HEK293T (cell line): ENCODE measurements around the gene CRYBB1.

Experiments used
- CTCF ChIA-PET: fragments of 350-600 bp; formaldehyde crosslinking; extraction: SDS; loops from one replicate; lab custom pipeline; 2021; ENCODE audit warnings: antibody characterized with exemption, inconsistent platforms; lab: Yijun Ruan, JAX
- POLR2A ChIA-PET: fragments of 350-600 bp; formaldehyde crosslinking; extraction: SDS; loops from one replicate; lab custom pipeline; 2020; ENCODE audit warnings: antibody characterized with exemption, inconsistent platforms; lab: Yijun Ruan, JAX
- DNase-seq: peaks from one replicate; pipeline ENCODE4 v3.0.0; 2012; ENCODE audit warnings: mixed read lengths; ENCODE audit errors: extremely low spot score
- ARNT ChIP-seq: fragments of 450-650 bp; IDR thresholded peaks from 2 replicates; pipeline ENCODE4 v1.6.1; 2017; ENCODE audit warnings: mild to moderate bottlenecking
- BHLHE40 ChIP-seq: fragments of 450-650 bp; IDR thresholded peaks from 2 replicates; pipeline ENCODE4 v1.6.1; 2016; ENCODE audit warnings: mild to moderate bottlenecking, moderate library complexity, borderline replicate concordance
- CTBP1 ChIP-seq: fragments of 450-650 bp; IDR thresholded peaks from 2 replicates; pipeline ENCODE4 v1.6.1; 2016; ENCODE audit warnings: borderline replicate concordance
- ELF4 ChIP-seq: fragments of 450-650 bp; IDR thresholded peaks from 2 replicates; pipeline ENCODE4 v1.6.1; 2017; ENCODE audit warnings: antibody characterized with exemption
- FOXA1 ChIP-seq: fragments of 450-650 bp; IDR thresholded peaks from 2 replicates; pipeline ENCODE4 v1.6.1; 2016; ENCODE audit warnings: mild to moderate bottlenecking
- FOXK2 ChIP-seq: fragments of 450-650 bp; IDR thresholded peaks from 2 replicates; pipeline ENCODE4 v1.6.1; 2016; ENCODE audit warnings: mild to moderate bottlenecking
- FOXM1 ChIP-seq: fragments of 450-650 bp; IDR thresholded peaks from 2 replicates; pipeline ENCODE4 v1.6.1; 2017; ENCODE audit warnings: mild to moderate bottlenecking, borderline replicate concordance
- HDGF ChIP-seq: fragments of 450-650 bp; IDR thresholded peaks from 2 replicates; pipeline ENCODE4 v1.6.1; 2017; ENCODE audit warnings: antibody characterized with exemption, borderline replicate concordance
- L3MBTL2 ChIP-seq: fragments of 450-650 bp; conservative IDR thresholded peaks from 2 replicates; pipeline ENCODE4 v1.6.1; 2016; ENCODE audit warnings: mild to moderate bottlenecking
- LEF1 ChIP-seq: fragments of 450-650 bp; IDR thresholded peaks from 2 replicates; pipeline ENCODE4 v1.6.1; 2017; ENCODE audit warnings: mild to moderate bottlenecking, borderline replicate concordance
- NFRKB ChIP-seq: fragments of 450-650 bp; IDR thresholded peaks from 2 replicates; pipeline ENCODE4 v1.6.1; 2016; ENCODE audit warnings: mild to moderate bottlenecking, moderate library complexity
- SP1 ChIP-seq: fragments of 450-650 bp; IDR thresholded peaks from 2 replicates; pipeline ENCODE4 v1.6.1; 2017
- SUZ12 ChIP-seq: fragments of 450-650 bp; IDR thresholded peaks from 2 replicates; pipeline ENCODE4 v1.6.1; 2016; ENCODE audit warnings: mild to moderate bottlenecking
- TARDBP ChIP-seq: fragments of 450-650 bp; IDR thresholded peaks from 2 replicates; pipeline ENCODE4 v1.6.1; 2016
- ZNF384 ChIP-seq: fragments of 450-650 bp; IDR thresholded peaks from 2 replicates; pipeline ENCODE4 v1.6.1; 2016
- TF ChIP-seq, protein P1 (sequence below): fragments of 450-650 bp; IDR thresholded peaks from 2 replicates; pipeline ENCODE4 v1.6.1; 2016

CRYBB1 gene

DNA sequence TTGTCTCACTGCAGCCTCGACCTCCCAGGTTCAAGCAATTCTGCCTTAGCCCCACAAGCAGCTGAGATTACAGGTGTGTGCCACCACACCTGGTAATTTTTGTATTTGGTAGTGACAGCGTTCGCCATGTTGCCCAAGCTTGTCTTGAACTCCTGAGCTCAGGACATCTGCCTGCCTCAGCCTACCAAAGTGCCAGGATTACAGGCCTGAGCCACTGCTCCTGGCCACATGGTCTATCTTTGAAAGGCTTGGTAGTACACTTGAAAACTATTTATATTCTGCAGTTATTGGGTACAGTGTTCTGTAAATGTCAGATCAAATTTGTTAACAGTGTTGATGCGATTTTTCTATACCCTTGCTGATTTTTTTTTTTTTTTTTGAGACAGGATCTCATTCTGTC is 13.5 kb upstream of the CRYBB1 start:
- TF ChIP-seq LEF1 (no peak), HDGF (no peak), FOXM1 (no peak), SUZ12 (no peak), FOXA1 (no peak), L3MBTL2 (no peak), CTBP1 (no peak), BHLHE40 (no peak), ELF4 (no peak), FOXK2 (no peak), ARNT (no peak), ZNF384 (no peak), SP1 (no peak), NFRKB (no peak), TARDBP (no peak)
- TF ChIP-seq, protein P1, sequence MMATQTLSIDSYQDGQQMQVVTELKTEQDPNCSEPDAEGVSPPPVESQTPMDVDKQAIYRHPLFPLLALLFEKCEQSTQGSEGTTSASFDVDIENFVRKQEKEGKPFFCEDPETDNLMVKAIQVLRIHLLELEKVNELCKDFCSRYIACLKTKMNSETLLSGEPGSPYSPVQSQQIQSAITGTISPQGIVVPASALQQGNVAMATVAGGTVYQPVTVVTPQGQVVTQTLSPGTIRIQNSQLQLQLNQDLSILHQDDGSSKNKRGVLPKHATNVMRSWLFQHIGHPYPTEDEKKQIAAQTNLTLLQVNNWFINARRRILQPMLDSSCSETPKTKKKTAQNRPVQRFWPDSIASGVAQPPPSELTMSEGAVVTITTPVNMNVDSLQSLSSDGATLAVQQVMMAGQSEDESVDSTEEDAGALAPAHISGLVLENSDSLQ: no peak
- CTCF ChIA-PET: interaction anchor here (0.5 kb wide), 1 partner anchor 125 kb away, joined by 3 read pairs; no protein-coding TSS in a partner anchor
- no peak for DNase-seq
- POLR2A ChIA-PET: no interaction called here

DNA sequence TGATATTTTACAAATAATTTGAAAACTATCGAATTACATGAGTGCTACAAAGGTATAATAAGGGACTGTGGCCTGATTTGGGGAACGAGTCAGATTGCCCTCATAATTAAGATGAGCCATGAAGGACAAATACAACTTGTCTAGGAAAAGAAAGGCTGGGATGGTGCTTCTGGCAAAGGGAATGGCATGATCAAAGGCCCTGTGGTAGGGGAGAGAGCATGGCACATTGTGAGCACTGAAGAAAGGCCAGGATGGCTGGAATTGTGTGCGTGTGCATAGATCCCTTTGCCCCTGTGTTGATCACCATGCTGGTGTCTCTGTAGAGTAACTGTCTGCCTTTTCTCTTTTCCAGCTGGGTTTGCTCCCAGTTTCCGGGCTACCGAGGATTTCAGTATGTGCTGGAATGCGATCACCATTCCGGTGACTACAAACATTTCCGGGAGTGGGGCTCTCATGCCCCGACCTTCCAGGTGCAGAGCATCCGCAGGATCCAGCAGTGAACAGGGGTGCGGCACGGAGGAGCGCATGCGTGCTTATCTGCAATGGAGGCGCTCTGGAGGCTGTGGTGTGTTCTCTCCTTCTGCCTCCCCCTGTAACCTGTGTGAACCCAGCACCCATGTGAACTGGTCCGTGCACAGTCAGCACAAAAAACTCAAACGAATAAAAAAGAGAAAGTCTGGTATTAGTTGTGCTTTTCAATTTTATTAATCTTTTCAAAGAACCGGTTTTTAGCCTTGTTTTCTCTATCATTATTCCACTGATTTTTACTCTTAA is 12.3 kb upstream of the CRYBB1 start:
- no peak for DNase-seq
- TF ChIP-seq BHLHE40 (no peak), ELF4 (no peak), SUZ12 (no peak), FOXM1 (no peak), L3MBTL2 (no peak)
- TF ChIP-seq, protein P1: no peak
- ChIA-PET CTCF (no interaction called here), POLR2A (no interaction called here)

DNA sequence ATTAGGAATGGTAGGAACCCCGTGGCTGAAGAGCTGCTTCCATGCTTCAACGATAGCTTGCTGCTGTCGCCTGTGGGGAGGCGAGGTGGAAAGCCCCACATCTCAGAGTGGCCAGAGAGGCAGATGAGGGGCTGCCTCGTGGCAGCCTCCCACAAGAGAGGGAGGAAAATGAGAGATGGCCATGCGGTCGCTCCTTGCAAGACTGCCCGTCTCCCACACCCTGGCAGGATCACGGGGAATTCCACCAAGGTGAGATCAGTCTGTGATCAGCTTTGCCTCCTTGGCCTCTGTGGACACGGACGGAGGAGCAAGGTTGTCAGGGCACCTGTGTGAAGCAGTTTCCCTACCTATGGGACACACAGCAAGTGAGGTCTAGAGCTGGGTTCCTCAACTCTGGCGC is 7.0 kb upstream of the CRYBB1 start:
- TF ChIP-seq HDGF (no peak), NFRKB (no peak), LEF1 (no peak), SP1 (no peak), FOXM1 (no peak), CTBP1 (no peak), TARDBP (no peak), FOXA1 (no peak), ZNF384 (no peak), ELF4 (no peak), FOXK2 (no peak), BHLHE40 (no peak), L3MBTL2 (no peak), SUZ12 (no peak), ARNT (no peak)
- TF ChIP-seq, protein P1: no peak
- no peak for DNase-seq
- CTCF ChIA-PET: no interaction called here
- POLR2A ChIA-PET: interaction anchor here (1.0 kb wide), 1 partner anchor 17 kb away, joined by 3 read pairs; no protein-coding TSS in a partner anchor

DNA sequence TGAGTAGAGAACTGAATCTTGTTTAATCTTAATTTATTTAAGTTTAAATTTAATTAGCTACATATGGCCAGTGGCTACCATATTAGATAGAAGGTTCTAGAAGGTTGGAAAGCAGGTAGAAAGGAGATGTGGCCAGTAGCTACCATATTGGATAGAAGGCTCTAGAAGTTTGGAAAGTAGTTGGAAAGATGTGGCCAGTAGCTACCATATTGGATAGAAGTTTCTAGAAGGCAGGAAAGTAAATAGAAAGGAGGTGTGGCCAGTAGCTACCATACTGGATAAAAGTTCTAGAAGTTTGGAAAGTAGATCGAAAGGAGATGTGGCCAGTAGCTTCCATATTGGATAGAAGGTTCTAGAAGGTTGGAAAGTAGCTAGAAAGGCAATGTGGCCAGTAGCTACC is 6.2 kb upstream of the CRYBB1 start:
- DNase-seq: no peak
- ChIA-PET CTCF (no interaction called here), POLR2A (interaction anchor here (1.0 kb wide), 1 partner anchor 18 kb away, joined by 3 read pairs; no protein-coding TSS in a partner anchor)
- no peak for TF ChIP-seq CTBP1
- no peak for TF ChIP-seq ARNT
- TF ChIP-seq NFRKB: no peak

DNA sequence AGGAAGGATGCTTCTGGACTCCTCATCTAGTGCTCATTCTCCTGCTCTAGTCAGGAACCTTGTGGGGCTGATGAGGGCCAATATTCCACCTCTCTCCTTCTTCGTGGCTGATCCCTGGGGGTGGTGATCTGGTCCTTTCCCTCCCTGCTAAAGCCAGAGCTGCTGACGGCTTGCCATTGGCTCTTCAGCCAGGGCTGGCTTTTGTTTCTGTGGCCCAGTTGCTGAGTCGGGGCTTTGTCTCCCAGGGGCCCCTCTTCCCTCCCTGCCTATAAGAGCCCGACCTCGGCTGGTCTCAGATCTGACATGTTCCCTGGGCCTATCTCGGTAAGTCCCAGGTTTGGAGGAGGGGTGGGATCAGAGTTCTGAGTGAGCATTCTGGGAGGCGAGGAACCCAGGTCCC is 3.8 kb upstream of the CRYBB1 start, which contains the start of gene CRYBA4:
Gene CRYBA4 (plus strand): TSS at position 301 of the 400 bp plus-strand sequence. CDS start 634 bp downstream, outside the sequence.
- ChIA-PET POLR2A (no interaction called here), CTCF (no interaction called here)
- DNase-seq: no peak
- no peak for TF ChIP-seq TARDBP
- no peak for TF ChIP-seq CTBP1
- TF ChIP-seq, protein P1: no peak
- TF ChIP-seq ELF4: no peak
- no peak for TF ChIP-seq FOXA1
- TF ChIP-seq BHLHE40: no peak
- TF ChIP-seq NFRKB: no peak
- no peak for TF ChIP-seq SUZ12
- no peak for TF ChIP-seq ARNT
- TF ChIP-seq HDGF: no peak
- TF ChIP-seq ZNF384: no peak
- no peak for TF ChIP-seq FOXM1
- no peak for TF ChIP-seq L3MBTL2
- TF ChIP-seq SP1: no peak
- no peak for TF ChIP-seq FOXK2
- TF ChIP-seq LEF1: no peak
